Measurements from ENCODE around the gene ACOT7.
A peak's percentile ranks its signal among the peaks of the same experiment; 100 is the strongest.

Gene ACOT7

DNA sequence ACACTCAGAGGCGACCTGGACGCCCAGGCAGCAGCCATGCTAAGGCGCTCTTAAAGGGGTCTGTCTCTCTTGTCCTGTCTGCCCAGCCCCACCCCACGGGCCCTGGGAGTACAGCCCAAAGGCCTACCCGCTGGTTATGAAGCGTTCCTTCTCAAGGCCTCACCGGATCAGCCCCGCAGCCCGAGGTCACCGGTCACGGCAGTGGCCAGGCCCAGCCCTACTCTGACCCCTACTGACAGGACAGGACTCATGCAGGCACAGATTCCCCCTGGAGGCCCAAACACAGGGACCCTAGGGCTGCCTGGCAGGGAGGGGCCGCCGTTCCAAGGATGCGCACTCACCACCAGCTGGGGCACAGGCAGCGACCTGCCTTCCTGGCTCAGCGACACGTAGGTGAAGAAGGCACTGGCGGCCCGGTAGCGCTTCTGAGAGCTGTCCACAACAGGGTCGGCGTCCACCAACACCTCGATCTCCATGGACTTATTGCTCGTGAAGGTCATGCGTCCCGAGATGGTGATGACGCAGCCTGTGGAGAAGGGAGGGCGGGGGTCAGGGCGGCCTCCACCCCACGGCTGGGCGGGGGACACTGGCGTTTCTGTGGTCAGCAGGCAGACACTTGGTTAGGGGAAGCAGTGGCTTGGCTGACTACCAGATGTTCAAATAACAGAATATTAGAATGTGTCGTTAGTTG is 112.7 kb downstream of the ACOT7 start:
- DNase-seq: peak in 1 of 2 experiments; percentile 24

DNA sequence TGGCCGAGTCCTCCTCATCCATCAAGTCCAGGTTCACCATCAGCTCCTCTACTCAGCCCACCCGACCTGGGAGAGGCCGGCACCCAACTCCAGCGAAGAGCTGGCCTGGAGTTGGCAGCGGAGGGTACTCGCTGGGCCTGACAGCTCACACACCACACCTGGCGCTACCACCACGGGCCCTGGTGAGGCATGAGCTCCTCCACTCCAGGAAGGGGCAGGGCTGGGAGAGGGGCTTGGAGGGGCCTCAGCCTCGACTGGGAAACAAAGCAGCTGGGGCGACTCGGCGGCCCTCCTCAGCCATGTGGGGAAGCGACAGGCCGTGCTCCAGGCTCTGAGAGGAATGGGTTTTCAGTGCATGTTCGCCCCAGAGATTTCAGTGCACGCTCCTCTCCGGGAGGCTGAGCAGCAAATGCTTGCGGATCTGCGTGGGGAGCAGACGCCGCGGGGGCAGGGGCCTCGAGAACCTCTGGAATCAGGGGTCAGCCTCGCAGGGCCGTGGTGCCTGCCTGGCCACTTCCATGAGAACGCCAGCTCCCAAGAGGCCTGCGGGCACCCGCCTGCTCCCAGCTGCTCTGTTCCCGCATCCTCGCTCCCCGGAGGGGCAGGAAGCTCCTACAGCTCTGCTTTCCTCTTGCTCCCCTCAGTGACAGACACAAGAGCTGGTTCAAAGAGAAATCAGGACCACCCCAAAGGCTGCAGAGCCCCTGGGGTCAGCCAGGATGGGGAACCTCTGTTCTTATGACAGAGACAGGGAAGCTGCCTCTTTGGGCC is 113.8 kb downstream of the ACOT7 start:
- no peak for DNase-seq

DNA sequence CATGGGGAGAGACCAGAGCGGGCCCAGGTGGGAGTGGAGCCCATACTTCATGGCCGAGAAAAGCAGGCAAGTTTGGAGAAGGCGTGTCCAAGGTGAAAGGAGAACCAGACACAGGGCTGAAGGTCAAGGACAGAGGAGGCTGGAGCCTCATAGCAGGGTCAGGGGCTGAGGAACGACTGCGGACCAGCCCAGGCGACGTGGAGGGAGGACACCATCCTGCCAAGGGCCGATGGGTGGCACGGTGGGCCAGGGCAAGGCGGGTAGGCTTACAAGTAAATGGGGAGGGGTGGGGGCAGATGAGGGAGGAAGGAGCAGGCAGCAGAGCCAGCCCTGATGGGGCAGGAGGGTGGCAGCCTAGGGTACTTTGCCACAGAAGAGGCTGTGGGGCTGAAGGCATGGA is 114.5 kb downstream of the ACOT7 start:
- DNase-seq: no peak

DNA sequence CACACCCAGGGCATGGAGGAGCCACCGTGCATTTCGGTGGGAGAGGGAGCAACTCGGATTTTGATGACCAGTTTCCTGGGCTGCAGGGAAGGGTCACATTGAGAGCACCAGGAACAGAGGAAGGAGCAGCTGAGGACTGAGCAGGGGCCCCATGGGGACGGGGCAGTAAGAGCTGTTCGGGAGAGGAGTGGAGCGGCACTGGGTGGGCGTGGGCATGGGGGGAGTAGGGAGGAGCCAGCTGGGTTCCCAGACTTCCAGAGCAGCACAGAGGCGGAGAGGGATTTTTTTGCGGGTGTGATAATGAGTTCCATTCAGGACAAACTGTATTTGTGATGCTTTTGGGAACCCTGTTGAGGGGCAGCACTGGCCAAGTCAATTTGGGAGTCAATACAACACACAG is 115.3 kb downstream of the ACOT7 start:
- no peak for DNase-seq

DNA sequence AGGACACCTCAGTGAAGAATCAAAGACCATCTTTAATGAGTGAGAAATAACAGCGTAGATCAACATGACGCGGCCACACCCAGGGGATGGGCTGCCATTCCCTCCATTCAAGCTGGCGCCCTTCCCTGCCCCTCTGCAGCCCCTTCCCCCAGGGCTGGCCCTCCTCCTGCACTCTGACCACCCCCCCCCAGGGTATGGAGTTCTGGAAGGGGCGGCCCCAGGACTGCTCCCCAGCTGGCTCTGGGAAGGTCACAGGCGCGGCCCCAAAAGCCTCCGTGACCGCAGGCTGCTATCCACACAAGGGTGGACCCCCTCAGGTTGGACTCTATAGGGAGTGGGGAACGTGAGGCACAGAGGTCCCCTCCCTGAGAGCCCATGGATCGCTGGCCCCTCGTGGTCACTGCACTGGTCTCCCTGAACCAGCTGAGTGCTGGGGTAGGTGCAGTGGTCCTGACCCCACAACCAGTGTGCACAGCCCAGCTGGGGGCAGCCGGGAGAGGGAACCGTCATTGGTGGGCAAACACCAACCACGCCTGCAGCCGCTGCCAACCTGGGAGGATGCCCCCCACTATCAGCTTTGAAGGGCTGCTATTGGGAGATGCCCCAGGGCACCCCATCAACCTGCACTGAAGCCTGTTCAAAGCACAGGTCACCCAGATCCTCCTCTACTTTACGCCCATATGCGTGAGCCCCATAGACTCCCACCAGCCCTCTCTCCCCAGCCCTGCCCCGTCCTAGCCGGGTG is 116.6 kb downstream of the ACOT7 start:
- DNase-seq: no peak

DNA sequence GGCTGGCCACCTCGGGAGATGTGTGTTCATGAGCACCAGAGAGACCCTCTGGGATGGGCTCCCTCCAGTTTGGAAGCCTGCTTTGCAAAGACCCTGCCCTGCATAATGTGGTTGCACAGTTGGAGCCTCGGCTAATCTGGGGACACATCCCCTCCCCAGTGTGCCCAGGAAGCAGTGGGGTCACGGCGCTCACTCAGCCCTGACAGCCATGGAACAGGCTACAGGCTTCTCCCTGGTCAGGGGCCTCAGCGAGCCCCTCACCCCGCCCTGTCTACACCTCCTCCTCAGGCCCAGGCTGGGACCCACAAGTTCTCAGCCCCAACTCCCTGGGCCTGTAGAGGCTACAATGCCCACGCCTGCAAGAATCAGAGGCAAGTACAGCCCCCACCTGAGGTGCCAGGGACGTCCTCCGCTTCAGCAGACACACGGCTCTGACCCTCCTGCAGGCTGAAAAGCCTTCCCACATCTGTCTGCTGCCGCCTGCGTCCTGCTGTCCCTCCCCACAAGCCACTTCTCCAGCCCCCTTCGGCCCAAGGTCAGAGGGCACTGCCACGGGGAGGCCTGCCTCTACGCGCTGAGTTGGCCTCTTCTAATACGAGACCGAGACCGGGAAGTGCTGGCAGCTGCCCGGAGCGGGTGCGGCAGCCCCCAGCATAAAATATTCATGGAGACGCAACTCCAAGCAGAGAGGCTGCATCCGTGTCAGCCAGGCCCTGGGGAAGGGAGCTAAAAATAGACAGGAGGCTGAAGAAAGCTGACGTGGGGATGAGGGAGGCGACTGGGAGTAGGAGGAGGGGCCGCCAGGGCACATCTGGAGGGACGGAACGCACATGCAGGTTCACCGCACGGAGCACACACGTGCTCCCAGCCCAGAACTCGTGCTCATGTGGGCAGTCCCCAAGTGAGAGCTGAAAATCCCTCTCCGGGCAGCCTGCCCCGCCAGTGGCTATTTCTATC is 117.5 kb downstream of the ACOT7 start:
- peak; percentile 81 to 91 for DNase-seq

DNA sequence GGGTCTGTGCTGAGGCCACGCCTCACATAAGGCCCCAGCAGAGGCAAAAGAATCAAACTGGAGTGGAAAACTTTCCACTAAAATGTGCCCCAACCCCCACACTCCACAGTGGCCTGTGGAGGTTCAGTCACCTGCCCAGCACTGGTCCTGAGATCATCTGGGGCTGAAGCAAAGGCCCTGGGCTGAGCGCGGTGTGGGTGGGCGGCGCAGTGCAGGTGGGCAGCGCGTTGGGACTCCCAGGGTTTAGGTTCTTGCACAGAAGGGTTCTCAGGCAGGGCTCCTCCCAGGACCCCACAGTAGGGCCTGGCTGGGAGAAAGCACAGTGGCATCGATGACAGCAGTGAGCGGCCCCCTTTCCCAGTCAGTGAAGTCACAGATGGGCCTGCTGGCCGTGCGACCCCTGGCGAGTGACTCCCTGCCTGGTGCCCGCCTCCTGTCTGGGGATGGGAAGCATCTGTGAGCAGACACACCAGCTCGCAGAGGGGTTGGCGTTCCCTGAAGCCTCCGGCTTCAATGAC is 118.9 kb downstream of the ACOT7 start:
- DNase-seq: no peak

DNA sequence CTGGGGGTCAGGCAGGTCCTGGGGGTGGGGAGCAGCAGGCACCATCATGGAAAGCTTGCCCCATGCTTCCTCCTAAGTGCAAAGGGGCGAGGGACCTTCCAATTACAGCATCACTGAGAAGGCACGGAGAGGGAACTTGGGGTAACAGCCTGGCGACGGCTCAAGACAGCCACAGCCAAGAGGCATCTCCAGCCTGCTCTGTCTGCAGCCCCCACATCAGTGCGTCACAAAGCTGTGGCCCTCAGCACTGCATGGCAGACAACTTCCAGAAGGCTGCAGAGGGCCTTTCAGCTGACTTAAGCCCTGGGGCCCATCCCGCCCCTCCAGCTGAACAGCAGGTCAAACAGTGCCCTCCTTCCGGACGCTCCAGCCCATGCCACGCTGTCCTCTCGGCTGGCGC is 119.5 kb downstream of the ACOT7 start:
- no peak for DNase-seq

DNA sequence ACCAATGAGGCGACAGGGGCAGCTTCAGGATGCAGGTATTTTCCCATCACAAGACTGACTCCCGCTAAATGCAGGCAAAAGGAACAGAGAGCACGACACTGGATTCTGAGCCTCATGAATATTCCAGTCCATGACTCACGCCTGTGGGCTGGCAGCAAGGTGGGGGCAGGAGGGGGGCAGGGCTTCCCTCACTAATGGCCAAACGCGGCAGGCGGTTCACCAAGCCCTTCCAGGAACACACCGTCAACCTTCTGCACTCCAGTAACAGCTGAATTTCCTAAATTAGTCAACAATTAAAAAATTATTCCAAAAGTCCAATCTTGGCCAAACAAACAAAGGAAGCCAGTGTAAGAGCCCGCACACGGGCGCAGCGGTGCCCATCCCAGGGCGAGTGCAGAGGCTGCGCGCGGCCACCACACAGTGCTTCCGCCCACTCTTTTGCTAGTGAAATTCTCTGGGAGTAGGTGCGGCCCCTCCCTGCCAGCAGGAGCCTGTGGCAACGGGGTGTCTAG is 120.1 kb downstream of the ACOT7 start:
- peak; percentile 59 to 82 for DNase-seq

DNA sequence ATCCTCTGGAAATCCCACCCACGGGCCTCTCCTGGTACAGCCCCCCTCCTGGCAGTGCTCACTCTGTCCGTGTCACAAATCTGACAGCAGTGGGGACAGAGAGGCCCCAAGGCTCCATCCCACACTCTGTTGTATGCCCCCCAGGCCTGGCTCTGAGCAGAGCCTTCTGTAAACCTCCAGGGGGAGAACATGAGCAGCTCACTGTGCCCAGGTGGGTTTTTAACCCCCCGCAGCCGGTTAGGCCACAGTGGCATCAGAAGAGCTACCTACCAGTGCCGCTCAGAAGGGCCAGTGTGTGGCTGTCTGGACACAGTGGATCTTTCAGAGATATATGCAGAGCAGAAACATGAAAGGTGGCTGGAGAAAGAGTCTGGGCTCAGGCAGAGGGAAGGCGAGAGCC is 120.7 kb downstream of the ACOT7 start:
- DNase-seq: peak in 1 of 2 experiments; percentile 48

DNA sequence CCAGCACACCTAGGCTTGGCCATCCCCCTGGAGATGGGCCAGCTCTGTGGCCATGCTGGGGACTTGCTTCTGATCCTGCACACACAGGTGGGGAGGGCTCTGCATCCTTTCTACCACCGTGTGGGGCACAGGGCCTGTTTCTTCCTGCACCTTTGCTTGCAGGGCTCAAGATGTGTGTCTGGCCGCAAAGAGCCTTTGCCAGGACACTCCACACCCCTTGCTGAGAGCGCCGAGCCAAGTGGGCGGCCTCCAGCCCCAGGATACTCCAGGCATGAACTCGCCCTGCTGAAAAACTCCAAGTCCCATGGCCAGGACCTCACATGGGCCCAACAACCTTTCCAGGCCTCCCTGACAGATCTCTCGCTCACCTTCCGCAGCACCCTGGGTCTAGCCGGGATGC is 121.1 kb downstream of the ACOT7 start:
- no peak for DNase-seq

DNA sequence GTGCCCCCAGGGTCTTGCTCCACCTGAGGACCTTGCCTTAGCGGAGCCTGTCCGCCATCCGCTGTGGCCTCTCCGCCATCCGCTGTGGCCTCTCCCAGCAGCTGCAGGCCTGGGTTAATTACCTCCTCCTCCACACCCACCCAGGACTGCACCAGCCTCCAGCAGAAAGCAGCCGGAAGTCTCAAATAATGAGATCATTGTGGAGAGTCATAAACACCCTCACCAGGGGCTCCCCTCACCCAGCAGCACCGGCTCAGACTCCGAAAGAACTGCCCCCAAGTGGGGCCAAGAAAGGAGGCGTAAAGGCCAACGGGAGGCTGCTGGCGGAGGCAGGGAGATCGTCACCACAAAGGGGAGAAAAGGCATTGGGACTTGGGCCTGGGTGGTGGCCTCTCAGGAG is 122.0 kb downstream of the ACOT7 start:
- DNase-seq: peak; percentile 49 to 62

DNA sequence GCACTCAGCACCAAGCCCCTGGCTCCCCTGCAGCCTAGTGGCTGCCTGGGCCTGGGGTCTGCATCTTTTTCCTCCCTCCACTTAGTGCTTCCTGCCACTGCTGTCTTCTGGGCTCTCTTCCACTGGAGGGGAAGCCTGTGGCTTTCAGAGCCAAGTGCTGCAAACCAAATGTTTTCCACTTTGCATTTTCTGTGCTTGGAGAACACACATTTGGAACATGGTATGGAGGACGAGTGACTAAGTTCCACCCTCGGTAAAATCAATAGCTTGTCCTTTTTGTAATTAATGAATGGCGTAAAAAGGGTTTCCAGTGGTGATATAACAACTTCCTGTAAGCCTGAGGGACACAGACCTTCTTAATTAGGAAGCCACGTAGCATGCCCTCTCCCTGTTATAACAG is 122.6 kb downstream of the ACOT7 start:
- DNase-seq: peak in 1 of 2 experiments; percentile 40

DNA sequence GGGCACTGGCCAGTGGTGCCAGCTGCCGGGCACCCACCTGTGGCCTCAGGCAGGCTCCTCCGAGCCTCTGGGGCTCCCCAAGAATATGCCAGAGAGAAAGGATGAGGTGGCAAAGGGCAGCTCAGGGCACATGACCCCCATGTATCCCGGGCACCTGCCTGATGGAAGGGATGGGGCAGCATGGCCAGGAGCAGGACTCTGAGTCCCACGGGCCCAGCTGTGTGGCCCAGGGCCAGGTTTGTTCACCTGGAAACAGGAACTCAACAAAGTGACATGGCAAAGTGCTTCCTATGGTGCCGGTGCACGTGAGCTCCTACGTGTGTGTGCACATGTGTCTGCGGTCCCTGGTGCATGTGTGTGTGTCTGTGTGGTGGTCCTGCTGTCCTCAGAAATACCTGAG is 123.2 kb downstream of the ACOT7 start:
- peak in 1 of 2 experiments; percentile 41 for DNase-seq

DNA sequence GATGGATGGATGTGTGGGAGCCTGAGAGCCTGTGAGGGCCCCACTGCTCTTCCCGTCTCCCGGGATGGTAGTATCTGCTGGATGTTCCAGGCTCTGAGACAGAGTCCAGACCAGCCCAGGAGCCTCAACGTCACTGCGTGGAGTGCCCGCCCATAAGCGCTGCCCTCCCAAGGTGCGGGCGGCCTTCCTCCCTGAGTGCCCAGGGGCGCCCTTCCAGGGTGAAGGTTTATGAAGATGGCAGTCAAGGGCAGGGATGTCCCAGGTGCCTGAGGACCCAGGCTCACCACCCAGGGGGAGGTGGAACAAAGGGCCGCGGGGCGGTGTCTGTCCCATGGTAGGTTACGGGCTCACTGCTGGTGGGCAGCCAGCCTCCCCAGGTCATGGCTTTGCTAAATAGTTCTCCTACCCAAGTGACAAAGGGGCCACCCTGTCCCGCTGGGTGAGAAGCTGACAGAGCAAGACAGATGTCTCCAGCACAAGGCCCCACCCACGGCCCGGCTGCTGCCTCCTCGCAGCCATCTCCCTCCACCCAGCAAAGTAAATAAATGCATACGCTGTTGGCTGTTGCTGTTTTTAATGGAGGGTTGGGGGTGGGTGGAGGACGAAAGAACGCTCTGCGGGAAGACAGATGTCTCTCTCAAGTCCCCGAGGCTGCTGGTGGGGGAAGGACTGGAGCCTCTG is 123.7 kb downstream of the ACOT7 start:
- DNase-seq: peak; percentile 84 to 89

DNA sequence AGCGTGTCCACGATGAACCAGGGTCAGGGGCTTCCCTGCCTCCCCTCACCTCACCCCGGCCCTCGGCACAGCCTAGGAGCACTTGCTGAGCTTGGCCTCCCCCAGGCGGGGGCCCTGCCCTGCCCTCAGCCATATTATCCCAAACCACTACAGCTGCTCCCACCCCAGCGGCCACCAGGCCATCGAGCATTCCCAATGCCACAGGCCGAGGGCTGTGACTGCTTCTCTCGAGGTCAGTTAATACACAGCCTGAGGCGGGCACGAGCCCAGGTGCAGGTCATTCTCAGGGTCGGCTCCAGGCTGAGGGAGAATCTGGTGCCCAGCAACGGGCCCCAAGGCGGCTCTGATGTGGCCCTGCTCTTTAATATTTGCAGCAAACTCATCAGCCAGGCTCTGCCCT is 124.3 kb downstream of the ACOT7 start:
- no peak for DNase-seq

DNA sequence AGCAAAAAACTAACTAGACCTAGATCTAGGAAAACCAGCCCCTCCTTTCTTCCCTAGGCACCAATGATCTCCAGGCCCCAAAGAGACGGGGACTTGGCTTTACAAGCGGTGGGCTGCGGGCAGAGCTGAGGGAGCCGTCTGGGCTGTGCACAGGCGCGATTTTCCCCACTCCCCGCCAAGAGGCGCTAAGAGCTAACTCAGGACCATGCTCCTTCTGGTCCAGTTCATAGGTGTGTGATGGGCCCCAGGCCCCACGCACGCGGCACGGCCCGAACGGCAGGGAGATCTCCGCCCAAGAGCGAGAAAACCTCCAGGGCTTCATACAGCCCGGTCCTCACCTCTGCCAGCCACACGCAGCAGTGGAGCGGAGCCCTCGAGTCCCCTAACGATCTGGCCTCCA is 125.2 kb downstream of the ACOT7 start:
- DNase-seq: peak in 1 of 2 experiments; percentile 54

DNA sequence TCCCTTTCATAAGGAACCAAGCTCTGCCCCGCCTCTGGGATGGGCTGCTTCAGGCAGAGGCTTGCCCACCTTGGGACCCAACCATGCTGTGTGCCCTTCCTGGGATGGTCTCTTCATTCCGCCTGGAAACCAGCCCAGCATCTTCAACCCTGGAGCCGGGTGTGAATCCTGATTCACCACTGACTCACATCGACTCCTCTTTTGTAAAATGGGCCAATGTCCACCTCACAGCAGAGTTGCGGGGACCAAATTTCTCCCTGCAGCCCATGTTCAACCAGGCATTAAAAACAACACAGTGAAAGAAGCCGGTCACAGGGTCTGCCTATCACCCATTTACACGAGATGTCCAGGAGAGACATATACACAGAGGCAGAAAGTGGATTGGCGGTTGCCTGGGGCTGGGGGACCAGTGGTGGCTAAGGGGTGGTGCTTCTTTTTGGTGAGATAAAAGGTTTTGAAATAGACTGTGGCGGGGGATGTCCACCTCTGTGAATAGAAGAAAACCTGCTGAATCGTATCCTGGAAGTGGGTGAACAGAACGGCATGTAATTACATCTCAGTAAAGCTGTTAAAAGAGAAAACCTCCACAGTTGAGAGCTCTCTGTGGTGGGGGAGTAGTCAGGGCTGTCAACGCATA is 125.8 kb downstream of the ACOT7 start:
- DNase-seq: no peak

DNA sequence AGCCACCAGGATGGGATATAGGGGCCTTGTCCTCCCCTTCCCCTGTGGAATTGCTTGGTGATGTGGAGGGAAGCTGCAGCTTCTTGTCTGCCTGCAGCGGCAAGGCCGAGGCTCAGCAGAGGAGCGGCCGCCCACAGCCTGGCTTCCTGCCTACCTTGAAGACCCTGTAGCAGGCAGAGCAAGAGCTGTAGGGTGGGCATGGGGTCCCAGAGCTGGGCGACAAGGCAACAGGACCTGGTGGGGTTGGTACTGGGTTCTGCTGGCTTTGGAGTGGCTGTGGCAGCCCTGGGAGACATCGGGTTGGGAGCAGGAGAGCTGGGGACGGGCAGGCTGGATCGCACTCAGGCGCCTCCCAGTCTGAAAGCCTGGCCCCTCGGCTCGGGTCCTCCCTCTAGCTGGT is 126.9 kb downstream of the ACOT7 start:
- DNase-seq: no peak

DNA sequence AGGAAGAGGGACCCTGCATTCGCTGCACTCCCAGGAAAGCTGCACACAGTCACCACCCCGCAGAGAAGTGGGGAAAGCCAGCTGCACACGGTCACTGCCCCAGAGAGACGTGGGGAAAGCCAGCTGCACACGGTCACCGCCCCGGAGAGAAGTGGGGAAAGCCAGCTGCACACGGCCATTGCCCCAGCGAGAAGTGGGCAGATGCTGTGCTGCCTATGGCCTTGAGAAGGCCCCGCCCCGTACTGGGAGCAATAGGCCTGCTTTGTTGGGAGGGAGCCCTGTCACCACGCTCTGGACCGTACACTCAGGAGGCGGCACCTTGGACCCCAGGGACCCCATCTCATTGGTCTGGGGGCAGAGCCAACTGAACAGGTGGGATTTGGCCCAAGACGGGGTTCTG is 128.4 kb downstream of the ACOT7 start:
- DNase-seq: no peak

DNA sequence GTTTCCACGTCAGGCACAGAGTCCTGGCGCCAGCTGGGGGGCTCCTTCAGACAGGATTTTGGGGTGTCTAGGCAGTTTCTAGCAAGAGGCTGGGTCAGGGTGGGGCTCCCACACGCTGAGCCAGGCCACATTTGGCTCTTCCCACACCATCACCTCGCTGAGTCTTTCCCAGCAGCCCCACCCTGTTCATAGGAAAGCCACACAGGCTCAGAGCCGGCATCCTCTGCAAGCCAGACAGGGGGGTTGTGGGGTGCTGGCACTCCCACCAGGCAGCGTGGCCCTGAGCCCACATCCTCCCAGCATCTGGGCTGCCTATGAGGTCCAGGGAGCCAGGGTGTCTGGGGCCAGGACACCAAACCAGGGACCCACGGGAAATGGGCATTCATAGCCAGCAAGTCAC is 129.9 kb downstream of the ACOT7 start:
- no peak for DNase-seq
